Esophagus squamous epithelium (tissue), 4 donors: ENCODE results near the gene INO80E.

ENCODE experiments used
- POLR2A ChIP-seq, 4 donors: fragments of 450-650 bp; IDR thresholded peaks; one replicate each; pipeline ENCODE4 v1.6.1; 2017; ENCODE audit warnings: antibody characterized with exemption in 4 of 4, mild to moderate bottlenecking in 4 of 4, moderate library complexity in 3 of 4
- TF ChIP-seq, protein P1 (sequence below), 6 experiments: fragments of 450-650 bp in 4 of 6; fragments of 200-600 bp in 2 of 6; sonication (generic) in 2 of 6; IDR thresholded peaks; one replicate each; pipeline ENCODE4 v1.5.1; 2016 to 2019; ENCODE audit warnings: antibody characterized with exemption in 6 of 6, mild to moderate bottlenecking in 4 of 6, moderate library complexity in 4 of 6

DNA sequence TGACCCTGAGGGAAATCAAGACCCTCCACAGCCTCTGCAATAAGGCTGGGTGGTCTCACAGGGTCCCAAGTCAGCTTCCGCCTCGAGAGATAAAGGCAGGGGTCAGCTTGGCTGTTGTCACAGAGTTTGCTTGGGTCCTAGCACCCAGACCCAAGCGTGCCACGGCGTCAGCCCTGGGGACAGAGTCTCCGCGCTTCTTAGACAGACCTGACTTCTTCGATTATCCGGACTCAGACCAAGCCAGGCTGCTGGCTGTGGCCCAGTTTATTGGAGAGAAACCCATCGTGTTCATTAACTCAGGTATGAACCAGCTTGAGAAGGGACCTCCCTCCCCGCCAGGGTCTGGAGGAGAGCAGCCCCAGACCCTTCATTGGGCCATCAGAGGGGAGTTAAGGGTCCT is 27.5 kb downstream of the INO80E start:
- TF ChIP-seq, protein P1, sequence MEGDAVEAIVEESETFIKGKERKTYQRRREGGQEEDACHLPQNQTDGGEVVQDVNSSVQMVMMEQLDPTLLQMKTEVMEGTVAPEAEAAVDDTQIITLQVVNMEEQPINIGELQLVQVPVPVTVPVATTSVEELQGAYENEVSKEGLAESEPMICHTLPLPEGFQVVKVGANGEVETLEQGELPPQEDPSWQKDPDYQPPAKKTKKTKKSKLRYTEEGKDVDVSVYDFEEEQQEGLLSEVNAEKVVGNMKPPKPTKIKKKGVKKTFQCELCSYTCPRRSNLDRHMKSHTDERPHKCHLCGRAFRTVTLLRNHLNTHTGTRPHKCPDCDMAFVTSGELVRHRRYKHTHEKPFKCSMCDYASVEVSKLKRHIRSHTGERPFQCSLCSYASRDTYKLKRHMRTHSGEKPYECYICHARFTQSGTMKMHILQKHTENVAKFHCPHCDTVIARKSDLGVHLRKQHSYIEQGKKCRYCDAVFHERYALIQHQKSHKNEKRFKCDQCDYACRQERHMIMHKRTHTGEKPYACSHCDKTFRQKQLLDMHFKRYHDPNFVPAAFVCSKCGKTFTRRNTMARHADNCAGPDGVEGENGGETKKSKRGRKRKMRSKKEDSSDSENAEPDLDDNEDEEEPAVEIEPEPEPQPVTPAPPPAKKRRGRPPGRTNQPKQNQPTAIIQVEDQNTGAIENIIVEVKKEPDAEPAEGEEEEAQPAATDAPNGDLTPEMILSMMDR (IDR thresholded peaks at IDR 0.05) = no peak
- no peak for TF ChIP-seq POLR2A (IDR thresholded peaks at IDR 0.05)
